GM15510 (cell line): ENCODE data around the gene KNTC1.

ENCODE experiments used
- POLR2A ChIP-seq: IDR thresholded peaks from 3 replicates; pipeline ENCODE4 v1.6.1; 2011; ENCODE audit warnings: borderline replicate concordance; ENCODE audit not compliant: insufficient read length; ENCODE audit errors: extremely low read depth

The KNTC1 gene

DNA sequence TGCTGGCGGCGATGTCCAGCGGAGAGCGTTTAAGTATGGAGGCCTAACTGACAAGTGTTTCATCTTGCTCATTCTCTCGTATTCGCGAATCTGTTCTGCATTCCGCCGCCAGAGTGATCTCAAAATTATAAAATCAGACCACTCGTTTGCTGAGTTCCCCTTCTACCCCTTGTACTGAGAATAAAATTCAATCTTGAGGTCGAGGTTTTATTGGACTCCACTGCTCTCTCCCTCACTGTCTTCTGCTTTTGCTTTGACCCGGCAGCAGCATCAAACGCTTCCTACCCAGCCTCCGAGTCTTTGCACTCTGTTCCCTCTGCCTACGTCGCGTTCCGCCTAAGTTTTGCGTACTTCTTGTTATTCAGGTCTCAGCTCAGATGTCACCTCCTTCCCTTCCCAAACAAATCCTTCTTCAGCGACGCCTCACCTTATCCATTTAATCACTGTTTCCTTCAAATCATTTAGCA, 462 bp downstream of the KNTC1 start:
- TF ChIP-seq POLR2A, result no peak

- no peak for TF ChIP-seq POLR2A
Observed at GRCh38 chr12:122528582-122528981, 1.5 kb downstream of the KNTC1 start.

GRCh38 chr12:122528992-122529391, 1.9 kb downstream of the KNTC1 start:
- no peak for TF ChIP-seq POLR2A

DNA sequence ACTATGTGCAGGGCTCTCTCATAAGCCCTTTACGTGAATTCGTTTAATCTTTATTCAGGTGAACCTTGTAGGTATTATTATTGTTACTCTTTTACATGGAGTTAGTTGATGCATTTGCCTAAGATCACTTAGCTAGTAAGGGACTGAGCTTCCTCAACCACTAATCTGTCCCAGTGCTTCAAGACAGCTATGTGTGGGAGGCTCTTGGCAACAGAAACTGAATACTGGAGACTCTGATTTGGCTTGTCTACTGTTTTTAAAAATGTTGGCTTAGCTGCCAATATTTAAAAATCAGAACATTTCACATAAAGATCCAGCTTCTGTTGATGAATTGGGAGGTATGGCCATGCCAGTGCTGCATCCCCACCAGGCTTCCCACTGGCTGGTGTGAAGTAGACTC, 6.8 kb downstream of the KNTC1 start:
- TF ChIP-seq POLR2A, result no peak

GRCh38 chr12:122537021-122537420, 10.0 kb downstream of the KNTC1 start:
- TF ChIP-seq POLR2A, result no peak

DNA sequence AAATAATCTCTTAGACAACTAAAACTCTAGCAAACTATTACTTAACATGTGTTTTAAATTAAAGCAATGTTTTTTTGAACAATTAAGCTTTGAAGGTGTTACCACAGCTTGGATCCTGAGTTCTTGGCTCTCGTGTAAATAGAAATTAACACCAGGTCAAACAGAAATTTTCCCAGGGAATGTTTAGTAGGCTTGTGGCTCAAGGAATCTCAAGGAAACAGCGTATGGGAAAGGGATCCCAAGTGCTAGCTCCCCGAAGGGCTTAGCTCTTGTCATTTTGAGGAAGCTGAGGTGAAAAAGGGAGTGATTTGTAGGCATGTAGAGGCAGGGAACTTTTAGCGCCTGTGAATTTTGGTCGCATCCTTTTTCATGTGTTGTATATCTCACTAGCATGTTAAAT, 11.4 kb downstream of the KNTC1 start:
- TF ChIP-seq POLR2A, result no peak

- TF ChIP-seq POLR2A, result no peak
Observed at GRCh38 chr12:122544537-122544936, 17.5 kb downstream of the KNTC1 start.

DNA sequence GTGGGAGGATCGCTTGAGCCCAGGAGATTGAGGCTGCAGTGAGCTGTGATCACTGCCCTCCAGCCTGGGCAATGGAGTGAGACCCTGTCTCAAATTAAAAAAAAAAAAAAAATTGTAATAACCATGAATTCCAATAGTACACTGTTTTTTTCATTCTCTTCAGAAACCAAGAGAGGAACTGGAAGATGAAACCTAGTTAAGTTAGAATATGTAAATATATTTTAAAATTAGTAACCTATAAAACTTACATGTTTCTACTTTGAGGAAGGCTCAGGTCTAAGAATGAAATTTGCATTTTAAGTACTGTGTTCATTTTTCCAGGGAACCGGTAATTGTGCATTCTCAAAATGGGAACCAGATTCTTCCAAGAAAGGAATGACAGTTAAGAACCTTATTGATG, 18.8 kb downstream of the KNTC1 start:
- no peak for TF ChIP-seq POLR2A

GRCh38 chr12:122547330-122547729, 20.3 kb downstream of the KNTC1 start:
- TF ChIP-seq POLR2A, result no peak

- TF ChIP-seq POLR2A, result no peak
Observed at GRCh38 chr12:122558745-122559641, 31.9 kb downstream of the KNTC1 start.

DNA sequence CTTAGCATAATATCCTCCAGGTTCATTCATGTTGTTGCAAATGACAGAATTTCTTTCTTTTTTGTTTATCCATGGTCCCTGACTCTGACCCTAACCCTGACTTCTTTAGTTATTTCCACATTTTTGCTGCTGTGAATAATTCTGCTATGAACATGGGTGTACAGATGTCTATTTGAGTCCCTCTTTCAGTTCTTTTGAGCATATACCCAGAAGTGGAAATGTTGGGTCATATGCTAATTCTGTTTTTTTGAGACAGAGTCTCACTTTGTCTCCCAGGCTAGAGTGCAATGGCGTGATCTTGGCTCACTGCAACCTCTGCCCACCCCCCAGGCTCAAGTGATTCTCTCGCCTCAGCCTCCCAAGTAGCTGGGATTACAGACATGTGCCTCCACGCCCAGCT, 33.1 kb downstream of the KNTC1 start:
- TF ChIP-seq POLR2A, result no peak

DNA sequence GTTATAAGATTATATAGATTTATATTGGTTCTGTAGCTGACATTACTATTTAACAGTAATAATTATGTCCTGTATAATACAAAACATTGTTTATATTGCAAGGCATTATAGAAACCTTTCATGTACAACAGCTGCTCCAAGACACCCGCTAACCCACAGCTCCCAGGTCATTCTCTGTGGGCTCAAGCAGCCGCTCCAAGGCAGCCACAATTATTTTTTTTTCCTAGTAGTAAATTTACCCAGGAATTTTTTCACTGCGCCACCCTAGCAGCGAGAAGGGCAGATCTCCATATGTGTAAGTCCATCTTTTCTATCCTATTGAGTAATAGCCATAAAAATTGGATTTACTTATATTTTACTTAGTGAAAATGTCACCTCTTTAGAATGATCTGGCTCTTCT, 36.3 kb downstream of the KNTC1 start:
- no peak for TF ChIP-seq POLR2A

- TF ChIP-seq POLR2A, result no peak
Observed at GRCh38 chr12:122569288-122569687, 42.2 kb downstream of the KNTC1 start.

- no peak for TF ChIP-seq POLR2A
Observed at GRCh38 chr12:122571821-122572220, 44.8 kb downstream of the KNTC1 start.

DNA sequence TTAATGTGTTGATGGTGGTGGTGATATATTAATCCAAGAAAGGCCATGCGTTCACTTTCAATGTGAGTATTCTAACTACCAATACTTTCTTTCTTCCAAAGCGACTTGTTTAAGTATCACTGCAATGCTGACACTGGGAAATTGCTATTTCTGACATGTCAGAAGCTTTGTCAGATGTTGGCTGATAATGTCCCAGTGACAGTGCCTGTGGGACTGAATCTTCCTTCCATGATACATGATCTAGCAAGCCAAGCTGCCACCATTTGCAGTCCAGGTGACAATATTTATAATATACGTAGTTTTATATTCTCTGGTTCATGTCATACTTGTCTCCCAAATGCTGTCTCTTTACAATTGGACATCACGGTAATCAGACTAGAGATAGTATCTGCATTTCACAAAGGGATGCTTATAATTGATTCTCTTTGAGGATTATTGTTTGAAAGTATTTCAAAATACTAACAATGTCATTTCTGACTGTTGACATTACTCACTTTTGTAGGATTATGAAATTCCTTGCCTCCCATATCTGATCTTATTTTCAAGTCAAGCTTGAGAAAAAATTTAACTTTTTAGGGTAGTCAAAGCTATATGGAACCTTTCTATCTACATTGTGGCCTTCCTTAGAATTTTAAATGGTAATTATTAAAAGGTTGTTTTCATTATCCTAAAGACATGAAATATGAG, 57.3 kb downstream of the KNTC1 start:
- no peak for TF ChIP-seq POLR2A

DNA sequence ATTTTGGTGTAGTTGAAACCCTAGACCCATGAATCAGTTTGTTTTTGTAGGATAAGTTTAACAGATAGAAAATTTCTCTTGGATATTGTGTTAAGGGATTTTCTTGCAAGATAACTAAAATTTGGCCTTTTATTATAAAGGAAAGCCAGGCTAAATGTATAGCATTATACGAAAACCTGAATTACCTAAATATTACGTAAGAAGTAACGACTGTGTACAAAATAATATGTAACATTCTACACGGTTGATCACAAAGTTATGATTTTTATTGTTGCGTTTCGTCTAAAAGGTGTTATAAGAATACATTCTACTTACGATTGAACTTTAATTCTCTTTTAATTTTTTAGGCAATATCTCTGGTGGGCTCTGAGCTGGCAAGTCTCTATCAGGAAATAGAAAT, 63.9 kb downstream of the KNTC1 start:
- TF ChIP-seq POLR2A, result no peak

DNA sequence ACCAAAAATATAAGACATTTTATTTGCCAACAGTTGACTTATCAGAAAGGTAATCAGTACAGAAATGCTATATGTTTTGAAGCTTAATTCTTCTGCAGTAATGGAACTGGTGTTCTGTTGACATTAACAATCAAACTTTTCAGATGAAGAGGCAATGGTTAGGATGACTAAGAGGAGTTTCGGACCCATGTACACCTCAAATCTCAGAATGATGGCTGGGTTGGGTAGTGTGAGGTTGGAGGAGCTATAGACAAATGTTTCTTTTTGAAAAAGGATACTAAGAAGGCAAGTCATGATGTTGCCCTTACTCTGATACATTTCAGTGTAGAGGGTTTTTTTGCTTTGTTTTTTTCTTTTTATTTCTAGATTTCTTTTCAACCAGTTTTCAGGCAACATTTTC, 66.9 kb downstream of the KNTC1 start:
- TF ChIP-seq POLR2A, result no peak

DNA sequence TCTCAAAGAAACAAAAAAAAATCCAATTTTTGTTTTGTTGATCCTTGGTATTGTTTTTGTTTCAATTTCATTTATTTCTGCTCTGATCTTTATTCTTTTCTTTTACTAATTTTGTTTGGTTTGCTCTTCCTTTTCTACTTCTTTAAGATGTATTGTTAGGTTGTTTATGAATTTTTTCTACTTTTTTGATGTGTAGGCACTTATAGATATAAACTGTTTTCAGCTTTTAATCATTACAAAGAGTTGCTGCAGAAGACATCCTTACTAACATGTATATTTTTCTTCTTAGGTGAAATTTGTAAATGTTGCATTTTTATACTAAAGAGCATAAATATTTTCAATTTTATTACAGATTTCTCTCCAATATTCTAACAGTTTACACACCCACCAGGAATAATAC, 69.8 kb downstream of the KNTC1 start:
- TF ChIP-seq POLR2A, result no peak
